Measurements from ENCODE around the gene PLD5.
"Not testable (repeated sequence)": the region's sequence is repeated elsewhere in the genome, so short reads cannot be mapped to it uniquely, and the experiment has no call there.

DNA sequence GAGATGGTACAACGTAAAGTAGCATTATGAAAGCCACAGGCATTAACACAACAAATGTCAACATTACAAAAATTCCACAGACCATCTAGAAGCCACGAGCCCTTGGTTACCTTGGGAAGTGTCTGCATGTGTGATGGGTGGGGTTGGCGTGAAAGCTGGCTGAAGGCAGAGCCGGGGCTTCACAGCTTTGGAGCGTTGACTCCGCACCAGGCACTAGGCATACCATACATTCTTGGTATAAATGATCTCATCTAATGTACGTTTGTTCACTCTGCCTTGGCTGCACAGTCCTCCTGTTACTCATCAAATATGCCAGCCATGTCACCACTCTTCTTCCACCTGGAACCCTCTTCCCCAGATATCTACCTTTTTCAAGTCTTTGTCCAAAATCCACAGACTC, 202.5 kb downstream of the PLD5 start:
- not testable (repeated sequence) for TF ChIP-seq POLR2A, POLR2AphosphoS5 (IDR thresholded peaks at IDR 0.05; ENCODE audit: low read depth, low read length)
